WTC11 (cell line): Measurements from ENCODE around the gene PCDHAC2.

Experiments used
- CTCF ChIP-seq: fragments of 200-600 bp; IDR thresholded peaks from 2 replicates; pipeline ENCODE4 v1.8.0; 2022; ENCODE audit warnings: antibody characterized with exemption
- ELF4 ChIP-seq: sonication (generic); formaldehyde crosslinking; IDR thresholded peaks from 2 replicates; pipeline ENCODE4 v1.8.1; 2022; ENCODE audit warnings: low read depth, mild to moderate bottlenecking, moderate library complexity, missing genetic modification reagents
- ETV6 ChIP-seq: sonication (generic); formaldehyde crosslinking; IDR thresholded peaks from 2 replicates; pipeline ENCODE4 v1.8.1; 2022; ENCODE audit warnings: mild to moderate bottlenecking, missing genetic modification reagents
- MAX ChIP-seq: sonication (generic); formaldehyde crosslinking; IDR thresholded peaks from 2 replicates; pipeline ENCODE4 v1.8.0; 2022; ENCODE audit warnings: mild to moderate bottlenecking, missing genetic modification reagents
- MLX ChIP-seq: sonication (generic); formaldehyde crosslinking; IDR thresholded peaks from 2 replicates; pipeline ENCODE4 v1.8.1; 2023; ENCODE audit warnings: mild to moderate bottlenecking, missing genetic modification reagents, moderate library complexity
- TCF7 ChIP-seq: sonication (generic); formaldehyde crosslinking; IDR thresholded peaks from 2 replicates; pipeline ENCODE4 v1.8.0; 2022; ENCODE audit warnings: mild to moderate bottlenecking, low read depth, missing genetic modification reagents, moderate library complexity
- ZBTB21 ChIP-seq: sonication (generic); formaldehyde crosslinking; IDR thresholded peaks from 2 replicates; pipeline ENCODE4 v1.8.1; 2023; ENCODE audit warnings: mild to moderate bottlenecking, missing genetic modification reagents, borderline replicate concordance

GRCh38 chr5:141001446-141001843 lies 35.2 kb downstream of the PCDHAC2 start:
- no peak for TF ChIP-seq CTCF
- TF ChIP-seq ETV6 = no peak
- no peak for TF ChIP-seq MLX (CRISPR knock-in tag)
- TF ChIP-seq MAX = no peak
- no peak for TF ChIP-seq ELF4 (CRISPR knock-in tag)
- no peak for TF ChIP-seq TCF7 (CRISPR knock-in tag)
- TF ChIP-seq ZBTB21 (CRISPR knock-in tag) = no peak
